T follicular helper cell (primary cell): Measurements from ENCODE around the gene C22orf39.
A peak's percentile ranks its signal among the peaks of the same experiment; 100 is the strongest.

Experiments used
- DNase-seq: peaks from one replicate; pipeline ENCODE4 v3.0.0-alpha.2; 2020; ENCODE audit warnings: low read depth
- total RNA-seq, 2 experiments: gene quantifications; one replicate each; lab custom pipeline; 2026; lab: John Stamatoyannopoulos, UW

The C22orf39 gene, protein sequence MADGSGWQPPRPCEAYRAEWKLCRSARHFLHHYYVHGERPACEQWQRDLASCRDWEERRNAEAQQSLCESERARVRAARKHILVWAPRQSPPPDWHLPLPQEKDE
- 13.2 to 29.5 reads per million in 2 experiments for total RNA-seq

DNA sequence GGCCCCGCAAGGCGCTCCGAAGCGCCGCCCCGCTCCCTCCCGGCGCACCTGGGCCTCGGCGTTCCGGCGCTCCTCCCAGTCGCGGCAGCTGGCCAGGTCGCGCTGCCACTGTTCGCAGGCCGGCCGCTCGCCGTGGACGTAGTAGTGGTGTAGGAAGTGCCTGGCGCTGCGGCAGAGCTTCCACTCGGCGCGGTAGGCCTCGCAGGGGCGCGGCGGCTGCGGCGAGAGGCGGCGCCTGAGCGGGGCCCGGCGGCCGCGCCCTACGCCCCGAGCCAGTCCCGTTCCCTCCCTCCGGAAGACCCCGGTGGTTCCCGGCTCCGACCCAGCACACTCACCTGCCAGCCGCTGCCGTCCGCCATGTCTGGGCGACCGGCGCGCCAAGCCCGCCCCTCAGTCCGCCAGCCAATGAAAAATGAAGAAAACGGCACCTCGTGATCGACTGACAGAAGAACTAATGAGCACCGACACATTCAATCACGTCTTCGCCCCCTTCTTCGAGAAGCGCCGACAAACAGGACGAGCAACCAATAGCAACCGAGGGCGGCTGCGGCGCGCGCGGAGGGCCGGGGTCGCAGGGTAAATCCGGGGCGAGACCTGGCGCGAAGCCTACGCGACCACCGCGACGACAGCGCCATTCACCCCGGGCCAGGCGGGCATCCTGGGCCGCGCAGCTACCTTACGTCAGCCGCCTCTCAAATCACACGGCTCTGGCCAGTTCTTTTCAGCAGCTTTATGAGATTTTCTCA is at the start of gene C22orf39:
Gene C22orf39 (minus strand): TSS at position 382 of the 746 bp plus-strand sequence. CDS start 23 bp downstream, at position 359.
- peak; percentile 84 for DNase-seq

DNA sequence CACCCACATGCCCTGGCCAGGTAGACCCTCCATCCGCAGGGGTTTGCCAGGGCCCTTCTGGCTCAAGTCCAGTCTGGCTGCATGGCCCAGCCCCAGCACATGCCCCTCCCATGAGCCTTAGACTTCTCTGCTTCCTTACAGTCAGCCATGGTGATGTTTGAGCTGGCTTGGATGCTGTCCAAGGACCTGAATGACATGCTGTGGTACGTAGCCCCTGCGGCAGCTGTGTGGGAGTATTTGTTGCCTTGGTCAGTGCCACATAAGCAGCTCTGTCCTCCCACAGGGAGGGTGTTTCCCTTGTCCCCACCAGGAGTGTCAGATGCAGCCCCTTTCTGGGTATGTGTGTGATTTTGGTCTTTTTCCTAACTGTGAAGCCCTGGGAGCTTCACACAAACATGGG is 49.7 kb upstream of the C22orf39 start:
- DNase-seq: no peak

DNA sequence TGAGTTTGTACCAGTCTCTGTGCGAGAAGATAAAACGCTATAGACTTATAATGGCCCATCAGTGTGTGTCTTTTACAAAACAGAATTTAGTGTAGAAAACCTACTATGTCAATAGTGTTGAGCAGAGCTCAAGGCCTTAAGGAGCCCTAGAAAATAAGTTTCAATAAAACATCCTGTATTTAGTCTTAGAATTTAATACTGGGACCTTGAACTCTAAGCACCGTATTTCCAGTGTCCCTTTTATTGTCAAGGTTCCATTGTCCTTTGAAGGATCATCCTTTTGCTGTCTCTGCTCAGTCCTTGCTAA is 48.8 kb upstream of the C22orf39 start:
- no peak for DNase-seq

DNA sequence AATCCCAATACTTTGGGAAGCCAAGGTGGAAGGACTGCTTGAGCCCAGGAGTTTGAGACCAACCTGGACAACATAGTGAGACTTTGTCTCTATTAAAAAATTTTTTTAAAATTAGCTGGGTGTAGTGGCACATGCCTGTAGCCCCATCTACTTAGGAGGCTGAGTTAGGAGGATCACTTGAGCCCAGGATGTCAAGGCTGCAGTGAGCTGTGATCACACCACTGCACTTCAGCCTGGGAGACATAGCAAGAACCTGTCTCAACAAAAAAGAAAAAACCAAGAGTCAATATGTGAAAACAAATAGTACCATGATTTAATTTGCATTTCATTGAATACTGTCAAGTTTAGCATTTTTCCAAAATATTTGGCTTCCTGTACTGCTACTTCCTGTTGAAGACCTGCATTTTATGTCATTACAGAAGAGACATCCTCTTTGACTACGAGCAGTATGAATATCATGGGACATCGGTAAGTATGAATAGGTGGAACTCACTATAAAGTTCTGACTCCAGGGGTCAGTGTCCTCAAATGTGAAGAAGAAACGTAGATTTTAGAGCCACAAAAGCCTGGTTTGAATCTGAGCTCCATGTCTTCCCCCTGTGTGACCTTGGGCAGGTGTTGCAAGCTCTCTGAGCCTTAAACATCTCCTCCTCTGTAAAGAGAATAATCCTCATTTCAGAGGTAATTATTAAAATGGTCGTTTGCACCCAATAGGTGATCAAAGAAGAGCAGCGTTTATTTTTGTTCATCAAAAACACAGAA is 48.2 kb upstream of the C22orf39 start:
- no peak for DNase-seq

DNA sequence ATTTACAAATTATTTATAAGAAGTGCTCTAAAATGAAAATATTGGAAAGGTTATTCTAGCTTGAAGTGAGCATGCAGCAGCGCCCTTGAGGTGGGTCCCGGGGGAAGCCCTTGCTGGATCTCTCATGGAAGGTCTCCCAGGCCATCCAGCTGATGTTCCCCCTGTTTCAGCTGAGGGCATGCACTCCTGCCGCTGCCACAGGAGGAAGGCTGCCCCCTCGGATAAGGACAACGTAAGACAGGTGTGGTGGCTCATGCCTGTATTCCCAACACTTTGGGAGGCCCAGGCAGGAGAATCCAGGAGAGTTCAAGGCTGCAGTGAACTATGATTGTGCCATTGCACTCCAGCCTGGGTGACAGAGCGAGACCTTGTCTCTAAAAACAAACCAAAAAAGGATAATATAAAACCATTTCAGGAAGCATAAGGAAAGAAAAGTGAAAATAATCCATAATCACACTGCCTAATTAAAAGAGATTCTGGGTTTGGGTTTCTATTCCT is 47.2 kb upstream of the C22orf39 start:
- DNase-seq: no peak

DNA sequence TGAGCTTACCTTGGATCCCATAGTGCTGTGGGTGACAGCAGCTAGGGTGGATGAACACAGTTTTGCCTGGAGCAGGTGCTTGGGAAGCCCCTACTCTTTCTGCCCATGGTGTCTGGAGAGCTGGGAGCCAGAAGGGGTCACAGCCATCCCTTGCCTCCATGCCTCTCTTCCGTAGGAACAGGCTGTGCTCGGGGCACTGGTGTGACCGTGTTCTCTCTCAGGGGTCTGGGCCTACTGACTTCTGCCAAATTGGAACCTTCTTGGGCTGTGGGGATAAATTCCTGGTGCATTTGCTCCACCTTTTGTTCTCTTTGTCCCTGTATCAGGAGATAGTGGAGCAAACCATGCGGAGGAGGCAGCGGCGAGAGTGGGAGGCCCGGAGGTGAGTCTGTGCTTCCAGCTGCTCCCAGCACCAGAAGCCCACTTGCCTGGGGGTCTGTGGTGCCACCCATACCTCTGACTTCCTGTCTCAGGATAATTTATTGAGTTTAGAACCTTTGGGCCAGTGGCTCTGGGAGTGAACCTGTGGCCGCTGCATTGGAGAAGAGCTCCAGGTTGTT is 46.6 kb upstream of the C22orf39 start:
- no peak for DNase-seq

DNA sequence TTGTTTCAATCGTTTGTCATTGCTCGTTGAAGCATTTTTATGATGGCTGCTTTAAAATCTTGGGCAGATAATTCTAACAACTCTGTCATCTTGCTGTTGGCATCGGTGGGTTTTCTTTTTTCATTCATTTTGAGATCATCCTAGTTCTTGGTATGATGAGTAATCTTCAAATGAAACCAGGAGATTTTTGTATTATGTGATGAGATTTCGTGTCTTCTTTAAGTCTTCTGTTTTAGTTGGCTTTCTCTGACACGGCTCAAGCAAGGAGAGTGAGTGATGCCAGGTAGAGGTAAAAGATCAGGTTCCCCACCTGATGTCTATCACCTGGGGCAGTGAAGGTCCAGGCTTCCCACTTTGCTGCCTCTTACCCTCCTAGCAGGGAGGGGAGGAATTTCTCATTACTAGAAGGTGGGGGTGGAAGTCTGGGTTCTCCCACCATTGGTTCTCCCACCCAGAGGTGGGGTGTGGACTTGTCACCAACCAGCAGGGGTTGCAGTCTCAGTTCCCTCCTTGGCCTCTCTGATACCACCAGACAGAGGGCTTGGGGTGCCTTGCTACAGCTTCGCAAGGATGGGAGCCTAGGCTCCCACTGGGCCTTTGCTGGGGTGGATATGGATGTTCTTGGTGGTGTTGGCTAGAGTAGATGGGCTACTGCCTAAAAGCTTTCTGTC is 45.1 kb upstream of the C22orf39 start:
- no peak for DNase-seq

DNA sequence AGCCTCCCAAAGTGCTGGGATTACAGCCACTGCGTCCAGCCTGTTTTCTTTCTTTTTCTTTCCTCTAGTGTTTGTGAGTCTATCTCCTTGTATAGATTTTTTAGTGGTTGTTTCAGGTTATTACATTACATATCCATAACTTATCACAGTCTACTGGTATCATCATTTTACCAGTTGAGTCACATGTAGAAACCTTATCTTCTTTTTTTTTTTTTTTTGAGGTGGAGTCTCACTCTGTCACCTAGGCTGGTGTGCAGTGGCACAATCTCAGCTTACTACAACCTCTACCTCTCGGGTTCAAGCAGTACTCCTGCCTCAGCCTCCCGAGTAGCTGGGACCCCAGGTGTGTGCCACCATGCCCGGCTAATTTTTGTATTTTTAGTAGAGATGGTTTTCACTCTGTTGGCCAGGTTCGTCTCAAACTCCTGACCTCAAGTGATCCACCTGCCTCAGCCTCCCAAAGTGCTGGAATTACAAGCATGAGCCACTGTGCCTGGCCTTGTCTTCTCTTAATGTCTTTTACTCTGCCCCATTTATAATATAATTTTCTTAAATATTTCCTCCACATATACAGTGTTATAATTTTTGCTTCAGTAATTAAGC is 43.2 kb upstream of the C22orf39 start:
- no peak for DNase-seq

DNA sequence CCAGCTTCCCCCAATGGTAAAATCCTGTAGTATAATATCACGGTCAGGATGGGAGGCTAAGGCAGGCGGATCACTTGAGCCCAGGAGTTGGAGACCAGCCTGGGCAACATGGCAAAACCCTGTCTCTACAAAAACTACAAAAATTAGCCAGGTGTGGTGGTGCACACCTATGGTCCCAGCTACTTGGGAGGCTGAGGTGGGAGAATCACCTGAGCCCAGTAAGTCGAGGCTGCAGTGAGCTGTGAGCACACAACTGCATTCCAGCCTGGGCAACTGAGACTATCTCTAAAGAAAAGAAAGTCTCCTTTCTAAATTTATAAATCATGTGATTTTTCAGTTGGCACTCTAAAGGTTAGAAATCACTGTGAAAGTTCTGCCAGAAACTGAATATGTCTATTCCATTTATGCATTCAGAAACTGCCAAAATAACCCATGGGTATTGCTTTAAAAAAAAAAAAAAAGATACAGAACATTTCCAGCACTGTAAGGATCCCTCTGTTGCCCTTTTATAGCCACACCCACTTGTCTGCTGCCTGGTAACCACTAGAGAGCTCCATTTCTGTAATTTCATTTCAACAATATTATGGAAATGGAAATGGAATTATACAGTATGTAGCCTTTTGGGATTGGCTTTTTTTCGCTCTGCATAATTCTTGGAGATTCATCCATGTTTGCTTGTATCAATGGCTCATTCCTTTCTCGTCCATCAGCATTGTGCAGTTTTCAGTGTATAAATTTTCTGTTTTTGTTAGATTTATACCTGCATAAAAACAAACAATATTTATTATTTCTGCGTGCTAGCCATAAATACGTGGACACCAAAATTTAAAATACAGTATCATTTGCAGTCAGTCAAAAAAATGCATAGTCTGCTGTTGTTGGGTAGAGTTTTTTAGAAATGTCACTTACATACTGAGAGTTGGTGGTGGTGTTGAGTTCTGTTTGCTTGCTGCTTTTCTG is 41.7 kb upstream of the C22orf39 start:
- no peak for DNase-seq

DNA sequence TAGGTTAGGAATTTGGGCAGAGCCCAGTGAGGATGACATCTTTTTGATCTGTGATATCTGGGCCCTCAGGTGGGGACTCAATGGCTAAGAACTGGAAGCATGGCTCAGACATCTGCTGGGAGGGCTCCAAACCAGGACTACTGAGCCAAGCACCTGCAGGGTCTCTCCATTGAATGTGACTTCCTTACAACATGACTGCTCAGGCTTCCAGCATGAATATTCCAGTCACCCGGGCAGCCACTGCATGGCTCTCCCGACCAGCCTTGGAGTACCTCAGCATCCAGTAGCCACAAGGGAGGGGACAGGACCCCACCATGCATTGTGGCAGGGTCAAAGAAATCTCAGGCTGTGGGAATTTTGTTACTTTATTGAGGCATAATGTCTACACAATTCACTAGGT is 40.8 kb upstream of the C22orf39 start:
- no peak for DNase-seq

DNA sequence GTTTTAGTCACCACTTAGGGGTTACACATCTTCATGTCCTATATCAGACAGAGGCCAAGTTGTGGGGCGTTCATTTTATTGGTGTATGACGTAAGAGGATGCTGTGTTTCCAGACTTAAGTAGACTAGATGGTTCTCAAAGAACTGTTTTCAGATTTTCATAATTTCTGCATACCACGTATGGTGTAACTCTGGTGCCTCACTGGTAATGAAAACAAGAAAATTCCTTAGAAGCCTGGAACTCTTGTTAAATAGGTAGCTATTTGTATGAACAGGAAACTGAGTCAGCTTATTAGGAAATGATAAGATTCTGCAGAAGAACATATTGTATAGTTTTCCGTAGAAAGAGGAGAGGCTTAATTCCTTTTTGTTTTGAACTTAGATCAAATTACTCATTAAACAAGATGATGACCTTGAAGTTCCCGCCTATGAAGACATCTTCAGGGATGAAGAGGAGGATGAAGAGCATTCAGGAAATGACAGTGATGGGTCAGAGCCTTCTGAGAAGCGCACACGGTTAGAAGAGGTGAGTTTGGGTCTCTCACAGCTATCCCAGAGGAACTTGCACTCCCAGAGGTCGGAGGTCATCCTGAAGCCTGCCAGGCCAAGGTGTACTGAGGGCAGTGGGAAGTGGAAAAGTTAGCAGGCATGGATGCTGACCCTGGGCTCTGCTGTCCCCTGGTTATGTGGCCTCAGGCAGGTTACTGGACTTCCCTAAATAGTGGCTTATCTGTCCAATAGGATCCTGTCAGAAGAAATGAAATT is 36.2 kb upstream of the C22orf39 start:
- no peak for DNase-seq

DNA sequence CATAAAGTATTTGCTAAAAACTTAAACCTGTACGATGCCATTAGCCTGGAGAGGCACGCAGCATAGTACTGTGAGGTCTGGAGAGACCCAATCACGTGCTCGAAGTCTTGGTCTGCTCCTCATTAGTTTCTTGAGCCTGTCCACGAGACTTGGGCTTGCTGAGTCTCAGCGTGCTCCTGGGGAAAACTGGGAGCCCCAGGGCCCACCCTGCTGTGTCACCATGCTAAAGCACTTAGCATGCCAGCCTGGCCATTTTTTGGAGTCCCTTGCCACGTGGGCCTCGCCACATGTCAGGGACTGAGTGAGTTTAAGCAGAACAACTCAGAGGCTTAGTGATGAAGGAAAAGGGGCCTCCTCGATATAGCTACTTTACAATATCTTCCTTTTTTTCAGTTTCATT is 34.8 kb upstream of the C22orf39 start:
- DNase-seq: no peak

DNA sequence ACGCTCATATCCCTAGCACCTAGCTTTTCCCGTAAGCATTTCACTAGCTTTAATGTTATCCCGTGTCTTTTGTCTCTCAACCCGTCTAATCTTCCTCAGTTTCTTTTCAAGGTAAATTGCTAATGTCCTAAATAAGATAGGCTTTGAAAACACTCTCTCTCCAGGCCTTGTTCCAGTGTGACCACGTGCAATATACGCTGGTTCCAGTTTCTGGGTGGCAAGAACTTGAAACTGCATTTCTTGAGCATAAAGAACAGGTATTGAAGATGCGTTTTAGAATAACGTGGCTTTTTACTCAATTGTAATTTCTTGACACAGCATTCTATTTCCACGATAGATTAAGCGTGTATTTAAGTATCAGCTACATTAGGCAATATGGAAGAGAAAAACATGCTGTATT is 33.3 kb upstream of the C22orf39 start:
- DNase-seq: no peak

DNA sequence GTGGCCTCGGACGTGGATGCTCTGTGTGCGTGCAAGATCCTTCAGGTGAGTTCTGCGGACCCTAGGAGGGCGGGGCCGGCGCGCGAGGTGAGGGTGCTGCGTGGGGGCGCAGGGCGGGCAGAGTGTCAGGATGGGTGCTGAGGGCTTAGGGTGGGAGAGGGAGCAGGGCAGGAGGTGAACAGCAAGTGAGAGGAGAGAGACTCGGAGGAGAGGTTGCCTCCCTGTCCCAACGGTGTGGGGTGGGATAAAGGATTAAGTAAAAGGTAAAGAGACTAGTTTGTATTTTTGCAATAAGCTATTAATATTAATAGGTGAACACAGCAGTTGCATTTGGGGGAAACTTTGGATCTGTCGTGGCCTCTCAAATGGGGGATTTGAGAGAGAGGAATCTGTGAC is 32.7 kb upstream of the C22orf39 start:
- DNase-seq: no peak

DNA sequence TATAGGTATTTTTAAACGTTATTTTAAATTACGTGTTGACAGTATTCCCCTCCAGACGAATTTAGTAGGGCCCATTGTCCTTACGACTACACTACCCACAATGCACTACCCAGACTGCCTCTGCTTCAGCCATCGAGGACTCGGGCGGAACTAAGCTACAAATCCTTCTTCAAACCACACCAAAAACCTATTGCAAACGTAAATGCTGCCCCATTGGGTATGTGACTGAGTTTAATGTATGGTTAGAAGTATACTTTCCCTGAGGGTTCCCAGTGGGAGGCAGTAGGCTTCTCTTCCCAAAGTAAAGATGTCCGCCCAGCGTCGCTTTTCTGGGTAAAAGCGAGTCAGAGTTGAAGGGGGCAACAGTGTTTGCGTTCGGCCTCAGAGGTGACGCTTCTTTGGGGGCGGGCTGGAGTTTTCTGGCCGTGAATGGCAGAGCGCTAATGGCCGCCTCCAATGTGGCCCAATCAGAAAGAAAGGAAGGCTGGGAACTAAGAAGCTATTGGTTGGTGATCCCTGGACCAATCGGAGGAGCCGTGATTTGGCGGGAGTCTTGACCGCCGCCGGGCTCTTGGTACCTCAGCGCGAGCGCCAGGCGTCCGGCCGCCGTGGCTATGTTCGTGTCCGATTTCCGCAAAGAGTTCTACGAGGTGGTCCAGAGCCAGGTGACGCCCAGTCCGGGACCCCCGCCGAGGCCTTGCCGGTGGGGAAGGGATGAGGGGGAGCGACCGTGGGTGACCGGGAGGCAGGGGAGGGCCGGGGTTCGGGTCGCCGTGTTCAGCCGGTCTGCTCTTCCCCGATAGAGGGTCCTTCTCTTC is 32.1 kb upstream of the C22orf39 start, which contains the start of gene CDC45:
Gene CDC45 (plus strand): TSS at position 566 of the 818 bp plus-strand sequence. CDS start 49 bp downstream, at position 615.
- DNase-seq: peak; percentile 91

DNA sequence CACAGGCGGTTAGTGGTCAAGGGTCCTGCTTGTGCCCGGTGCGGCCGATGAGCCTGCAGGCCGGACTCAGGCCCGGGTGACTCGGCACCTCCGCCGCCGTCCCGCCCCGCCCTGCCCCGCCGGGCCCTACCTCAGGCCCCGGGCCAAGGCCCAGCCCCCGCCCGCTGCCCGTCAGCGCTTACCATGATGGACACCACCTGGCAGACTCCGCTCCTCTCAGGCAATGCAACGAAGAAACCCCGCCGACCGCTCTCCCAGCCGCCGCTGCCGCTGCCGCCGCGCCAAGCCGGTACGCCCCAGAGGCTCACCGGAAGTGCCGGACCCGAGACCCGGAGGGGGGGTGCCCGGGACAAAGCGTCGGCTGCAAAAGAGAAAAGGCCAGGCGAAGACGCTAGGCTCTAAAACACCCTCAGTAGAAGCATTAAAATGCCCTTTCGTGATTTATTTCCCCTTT is 31.4 kb upstream of the C22orf39 start, which contains the start of gene UFD1:
Gene UFD1 (minus strand): TSS at position 293 of the 454 bp plus-strand sequence. CDS start 108 bp downstream, at position 185.
- DNase-seq: peak; percentile 64

DNA sequence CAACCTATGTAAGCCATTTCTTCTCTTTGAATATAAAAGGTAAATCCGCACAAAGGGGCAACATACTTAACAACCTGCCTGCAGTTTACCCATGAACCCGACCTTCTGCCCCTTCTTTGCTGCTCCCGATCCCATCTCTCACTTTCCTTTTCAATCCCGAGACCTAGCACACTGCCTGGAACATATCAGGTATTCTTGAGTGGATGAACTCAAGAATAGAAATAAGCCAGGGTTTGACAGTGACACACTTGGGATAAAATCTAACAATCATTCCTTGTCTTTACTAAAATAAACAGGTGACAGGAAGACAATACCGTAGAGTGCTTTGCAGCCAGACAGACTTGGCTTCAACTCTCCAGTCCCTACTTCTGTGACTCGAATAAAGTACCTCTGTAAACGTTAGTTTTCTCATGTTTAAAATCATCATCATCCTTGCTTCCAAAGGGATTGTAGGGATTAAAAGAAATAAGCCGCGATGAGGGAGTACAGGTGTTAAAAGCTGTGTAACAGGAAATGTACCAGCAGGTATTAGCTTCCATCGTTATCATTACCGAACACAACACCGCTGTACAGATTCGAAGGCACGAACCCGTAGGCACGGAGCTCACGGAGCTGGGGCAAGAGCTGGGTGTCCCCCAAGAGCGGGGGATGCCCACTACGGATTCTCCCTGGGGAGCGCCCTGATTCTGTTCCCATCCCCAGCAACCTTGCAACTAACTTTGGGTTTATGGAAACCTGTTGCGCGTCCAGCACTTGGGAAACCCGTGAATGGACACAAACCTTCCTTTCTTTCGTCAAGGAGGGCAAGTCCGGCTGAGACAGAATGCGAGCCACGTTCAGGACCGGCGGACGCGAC is 30.8 kb upstream of the C22orf39 start:
- peak; percentile 7 for DNase-seq
